Astrocyte (in vitro differentiated cells and primary cell): ENCODE measurements around the gene FGD6. TPM values are rescaled to one million over a fixed set of nuclear protein-coding genes. Genes with fewer than 3 reads are reported as not detected.

ENCODE experiments used
- DNase-seq: peaks from one replicate; pipeline ENCODE4 v3.0.0-alpha.2; 2010; ENCODE audit warnings: low read depth
- FAIRE-seq: peaks from 2 replicates; lab custom pipeline; 2011; peaks lifted over from hg19 to GRCh38; lab: Jason Lieb, UNC
- H2AFZ ChIP-seq: 2 replicates; pipeline ENCODE4 v1.6.0; 2012; ENCODE audit warnings: low read depth, low read length, inconsistent platforms
- H3K27ac ChIP-seq: 2 replicates; pipeline ENCODE4 v1.5.1; 2011; ENCODE audit warnings: low read depth, low read length, inconsistent platforms
- H3K27me3 ChIP-seq: 2 replicates; pipeline ENCODE4 v1.6.0; 2011; ENCODE audit warnings: low read length, inconsistent platforms; ENCODE audit not compliant: insufficient read depth
- H3K36me3 ChIP-seq: 2 replicates; pipeline ENCODE4 v1.5.1; 2011; ENCODE audit warnings: low read length, inconsistent platforms; ENCODE audit not compliant: insufficient read depth
- H3K4me1 ChIP-seq: 2 replicates; pipeline ENCODE4 v1.5.1; 2011; ENCODE audit warnings: low read length, inconsistent platforms; ENCODE audit not compliant: insufficient read depth
- H3K4me2 ChIP-seq: 2 replicates; pipeline ENCODE4 v1.6.0; 2012; ENCODE audit warnings: low read length, inconsistent platforms
- H3K4me3 ChIP-seq: 2 replicates; pipeline ENCODE4 v1.5.1; 2011; ENCODE audit warnings: low read depth, mild to moderate bottlenecking, low read length, inconsistent platforms; ENCODE audit not compliant: insufficient read depth
- H3K79me2 ChIP-seq: 2 replicates; pipeline ENCODE4 v1.6.0; 2012; ENCODE audit warnings: mild to moderate bottlenecking, low read length, inconsistent platforms; ENCODE audit not compliant: insufficient read depth
- H3K9ac ChIP-seq: 2 replicates; pipeline ENCODE4 v1.6.0; 2012; ENCODE audit warnings: mild to moderate bottlenecking, low read length, inconsistent platforms
- H3K9me3 ChIP-seq: 2 replicates; pipeline ENCODE4 v1.5.1; 2012; ENCODE audit warnings: low read depth, mild to moderate bottlenecking, low read length, inconsistent platforms; ENCODE audit not compliant: insufficient read depth
- H4K20me1 ChIP-seq: 2 replicates; pipeline ENCODE4 v1.6.0; 2012; ENCODE audit warnings: low read length, inconsistent platforms; ENCODE audit not compliant: insufficient read depth
- H3K27ac Mint-ChIP-seq: one replicate; pipeline ENCODE4 v1.8.0; 2021; ENCODE audit warnings: mild to moderate bottlenecking, mixed read lengths; ENCODE audit not compliant: unreplicated experiment
- H3K27me3 Mint-ChIP-seq: one replicate; pipeline ENCODE4 v1.8.0; 2021; ENCODE audit warnings: low read depth, mixed read lengths; ENCODE audit not compliant: unreplicated experiment
- H3K36me3 Mint-ChIP-seq: one replicate; pipeline ENCODE4 v1.8.0; 2021; ENCODE audit warnings: low read depth, mixed read lengths; ENCODE audit not compliant: unreplicated experiment
- H3K4me1 Mint-ChIP-seq: one replicate; pipeline ENCODE4 v1.8.0; 2021; ENCODE audit warnings: low read depth, mixed read lengths; ENCODE audit not compliant: unreplicated experiment
- H3K4me3 Mint-ChIP-seq: one replicate; pipeline ENCODE4 v1.8.0; 2021; ENCODE audit warnings: mild to moderate bottlenecking, moderate library complexity, mixed read lengths; ENCODE audit not compliant: unreplicated experiment
- H3K9me3 Mint-ChIP-seq: one replicate; pipeline ENCODE4 v1.8.0; 2021; ENCODE audit warnings: mild to moderate bottlenecking, mixed read lengths; ENCODE audit not compliant: unreplicated experiment
- CTCF ChIP-seq: IDR thresholded peaks from 2 replicates; pipeline ENCODE4 v1.5.1; 2011; ENCODE audit warnings: low read depth, mild to moderate bottlenecking, inconsistent platforms, low read length, moderate library complexity; ENCODE audit not compliant: insufficient read depth
- EZH2 ChIP-seq: IDR thresholded peaks from 2 replicates; pipeline ENCODE4 v1.6.1; 2012; ENCODE audit warnings: mild to moderate bottlenecking, low read length, inconsistent platforms; ENCODE audit not compliant: insufficient read depth
- total RNA-seq: library from RNA; stranded (reverse); gene quantifications from 2 replicates; pipeline ENCODE4 v1.2.1, GENCODE V29; 2021

FGD6 gene
- total RNA-seq, 1 donor from 2014 or later: 26.5 TPM

GRCh38 chr12:95169368-95169767 lies 47.9 kb downstream of the FGD6 start:
- DNase-seq: peak; percentile 87
- H3K79me2 ChIP-seq: no peaks in the 10 kb centered on the region
- peaks cover 30% of the 10 kb centered on the region for H3K4me1 Mint-ChIP-seq
- FAIRE-seq: peak; percentile 39
- TF ChIP-seq CTCF: no peak
- no peak for TF ChIP-seq EZH2
- H3K27ac ChIP-seq: peak overlapping the region; percentile 70
- H3K4me1 ChIP-seq: peaks cover 34% of the 10 kb centered on the region
- no peaks in the 10 kb centered on the region for H3K27me3 ChIP-seq
- H4K20me1 ChIP-seq: no peaks in the 10 kb centered on the region
- no peaks in the 10 kb centered on the region for H3K36me3 ChIP-seq
- peaks cover 6% of the 10 kb centered on the region for H3K36me3 Mint-ChIP-seq
- no peak overlapping the region for H3K4me3 Mint-ChIP-seq
- peak overlapping the region; percentile 64 for H3K4me2 ChIP-seq
- no peaks in the 10 kb centered on the region for H3K27me3 Mint-ChIP-seq
- H2AFZ ChIP-seq: no peak overlapping the region
- no peak overlapping the region for H3K4me3 ChIP-seq
- H3K27ac Mint-ChIP-seq: peak overlapping the region; percentile 89
- H3K9ac ChIP-seq: no peak overlapping the region
- no peaks in the 10 kb centered on the region for H3K9me3 ChIP-seq
- no peaks in the 10 kb centered on the region for H3K9me3 Mint-ChIP-seq

- Histone ChIP-seq H3K36me3 (no peaks in the 10 kb centered on the region), H3K27me3 (no peaks in the 10 kb centered on the region), H3K4me3 (no peak overlapping the region), H2AFZ (no peak overlapping the region), H3K4me2 (no peak overlapping the region), H3K79me2 (no peaks in the 10 kb centered on the region), H3K27ac (peak overlapping the region; percentile 70), H3K9ac (no peak overlapping the region), H3K9me3 (no peaks in the 10 kb centered on the region), H4K20me1 (no peaks in the 10 kb centered on the region), H3K4me1 (peaks cover 29% of the 10 kb centered on the region)
- TF ChIP-seq EZH2: no peak
- no peak for TF ChIP-seq CTCF
- Mint-ChIP-seq H3K4me1 (peaks cover 25% of the 10 kb centered on the region), H3K9me3 (no peaks in the 10 kb centered on the region), H3K27me3 (no peaks in the 10 kb centered on the region), H3K36me3 (peaks cover 2% of the 10 kb centered on the region), H3K4me3 (no peak overlapping the region), H3K27ac (peak overlapping the region; percentile 89)
- peak; percentile 35 for DNase-seq
- FAIRE-seq: no peak
Observed at GRCh38 chr12:95168746-95169145, 48.5 kb downstream of the FGD6 start.

GRCh38 chr12:95164656-95165055 lies 52.6 kb downstream of the FGD6 start:
- Histone ChIP-seq H3K9me3 (no peaks in the 10 kb centered on the region), H3K9ac (peak overlapping the region; percentile 35), H3K4me3 (no peak overlapping the region), H3K36me3 (no peaks in the 10 kb centered on the region), H2AFZ (no peak overlapping the region), H3K27ac (peak overlapping the region; percentile 52), H3K27me3 (no peaks in the 10 kb centered on the region), H3K79me2 (no peaks in the 10 kb centered on the region), H3K4me2 (peak overlapping the region; percentile 33), H3K4me1 (peaks cover 19% of the 10 kb centered on the region), H4K20me1 (no peaks in the 10 kb centered on the region)
- FAIRE-seq (no peak), DNase-seq (peak; percentile 63)
- peak overlapping the region; percentile 27 for H3K27ac Mint-ChIP-seq
- H3K4me1 Mint-ChIP-seq: peaks cover 8% of the 10 kb centered on the region
- peaks cover 5% of the 10 kb centered on the region for H3K36me3 Mint-ChIP-seq
- no peaks in the 10 kb centered on the region for H3K27me3 Mint-ChIP-seq
- no peak overlapping the region for H3K4me3 Mint-ChIP-seq
- H3K9me3 Mint-ChIP-seq: no peaks in the 10 kb centered on the region
- TF ChIP-seq CTCF (no peak), EZH2 (no peak)
